GM21367 (cell line): ENCODE measurements around the gene VSTM4.

Experiments used
- ATAC-seq: cut with Tn5 transposase; IDR thresholded peaks from one replicate; pipeline ENCODE4 v1.9.1; 2021; ENCODE audit not compliant: unreplicated experiment

The VSTM4 gene, protein sequence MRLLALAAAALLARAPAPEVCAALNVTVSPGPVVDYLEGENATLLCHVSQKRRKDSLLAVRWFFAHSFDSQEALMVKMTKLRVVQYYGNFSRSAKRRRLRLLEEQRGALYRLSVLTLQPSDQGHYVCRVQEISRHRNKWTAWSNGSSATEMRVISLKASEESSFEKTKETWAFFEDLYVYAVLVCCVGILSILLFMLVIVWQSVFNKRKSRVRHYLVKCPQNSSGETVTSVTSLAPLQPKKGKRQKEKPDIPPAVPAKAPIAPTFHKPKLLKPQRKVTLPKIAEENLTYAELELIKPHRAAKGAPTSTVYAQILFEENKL

DNA sequence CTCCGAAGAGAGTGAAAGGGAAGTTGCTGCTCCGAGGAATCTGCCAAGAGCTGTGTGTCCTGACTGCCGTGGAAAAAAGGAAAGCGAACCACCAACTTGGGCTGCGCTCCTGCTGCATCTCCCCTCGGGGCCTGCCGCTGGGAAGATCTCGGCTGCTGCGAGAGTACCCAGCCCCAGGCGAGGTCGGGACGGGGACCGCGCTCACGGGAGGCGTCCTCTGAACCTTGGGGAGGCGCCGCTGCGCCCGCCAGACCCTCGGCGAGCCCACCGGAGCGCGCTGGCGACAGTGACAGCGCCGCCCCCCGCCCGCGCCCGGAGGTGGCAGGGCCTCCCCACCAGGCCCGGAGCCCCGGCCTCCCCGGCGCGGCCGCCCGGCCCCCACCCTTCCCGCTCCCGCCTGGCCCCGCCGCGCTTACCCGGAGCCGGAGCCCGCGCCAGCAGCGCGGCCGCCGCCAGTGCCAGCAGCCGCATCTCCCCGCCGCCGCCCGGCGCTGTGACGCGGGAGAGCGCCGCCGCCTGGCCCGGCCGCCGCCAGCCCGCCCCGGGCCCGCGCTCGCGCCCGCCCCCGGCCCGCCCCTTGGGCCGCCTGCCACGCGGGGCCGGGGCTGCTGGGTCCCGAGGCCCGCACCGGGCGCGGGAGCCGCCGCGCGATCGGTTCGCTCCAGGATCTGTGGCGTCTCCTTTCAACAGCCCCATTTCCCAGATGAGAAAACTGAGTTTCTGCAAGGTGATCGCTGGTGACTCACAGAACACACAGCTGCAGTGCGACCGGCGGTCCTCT is at the start of gene VSTM4:
VSTM4 (minus strand) TSS at position 508 of the 781 bp plus-strand sequence; CDS start at position 471, 37 bp downstream.
- ATAC-seq = no peak

DNA sequence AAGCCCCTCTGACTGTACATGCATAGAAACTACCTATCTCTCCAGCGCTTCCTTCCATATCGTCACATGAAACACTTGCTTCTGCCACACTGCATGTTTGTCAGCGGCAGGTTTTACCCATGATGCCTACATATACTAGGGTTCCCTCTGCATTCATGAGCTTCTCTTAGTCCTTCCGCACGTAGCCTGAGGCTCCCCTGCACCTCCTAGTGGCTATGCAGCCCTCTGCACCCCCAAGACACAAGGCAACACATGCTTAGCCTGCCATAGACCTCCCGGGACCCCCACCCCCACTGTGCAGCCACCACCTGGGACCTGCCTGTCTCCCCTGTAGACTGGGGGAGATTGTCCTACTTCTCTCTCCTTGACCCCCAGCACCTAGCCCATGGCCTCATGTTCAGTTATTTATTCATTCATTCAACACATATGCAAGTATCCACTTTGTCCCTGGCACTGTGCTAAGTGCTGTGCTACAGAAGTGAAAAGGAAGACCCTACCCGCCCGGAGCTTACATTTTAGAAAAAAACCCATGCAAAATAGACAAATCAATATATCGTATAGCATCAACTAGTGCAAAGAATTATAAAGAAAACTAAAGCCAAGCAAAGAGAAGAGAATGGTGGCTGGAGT is 49.4 kb upstream of the VSTM4 start:
- ATAC-seq = peak; percentile 93

DNA sequence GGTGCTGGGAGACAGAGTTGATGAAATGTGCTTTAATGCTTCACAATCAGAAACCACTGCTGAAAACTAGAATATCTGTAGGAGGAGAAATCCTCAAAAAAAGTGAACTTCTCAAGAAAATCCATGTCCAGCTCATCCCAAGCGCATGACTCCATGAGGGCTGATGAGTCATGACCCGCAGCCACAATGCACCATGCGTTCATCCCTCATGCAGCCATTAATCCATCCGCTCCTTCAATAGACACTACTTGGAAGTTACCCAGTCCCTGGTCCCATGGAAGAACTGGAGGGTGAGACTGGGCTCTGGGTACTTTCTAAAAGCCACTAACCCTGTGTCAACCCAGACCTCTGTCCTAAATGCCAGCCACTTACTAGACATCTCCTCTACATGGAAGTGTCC is 48.4 kb upstream of the VSTM4 start:
- ATAC-seq = no peak

DNA sequence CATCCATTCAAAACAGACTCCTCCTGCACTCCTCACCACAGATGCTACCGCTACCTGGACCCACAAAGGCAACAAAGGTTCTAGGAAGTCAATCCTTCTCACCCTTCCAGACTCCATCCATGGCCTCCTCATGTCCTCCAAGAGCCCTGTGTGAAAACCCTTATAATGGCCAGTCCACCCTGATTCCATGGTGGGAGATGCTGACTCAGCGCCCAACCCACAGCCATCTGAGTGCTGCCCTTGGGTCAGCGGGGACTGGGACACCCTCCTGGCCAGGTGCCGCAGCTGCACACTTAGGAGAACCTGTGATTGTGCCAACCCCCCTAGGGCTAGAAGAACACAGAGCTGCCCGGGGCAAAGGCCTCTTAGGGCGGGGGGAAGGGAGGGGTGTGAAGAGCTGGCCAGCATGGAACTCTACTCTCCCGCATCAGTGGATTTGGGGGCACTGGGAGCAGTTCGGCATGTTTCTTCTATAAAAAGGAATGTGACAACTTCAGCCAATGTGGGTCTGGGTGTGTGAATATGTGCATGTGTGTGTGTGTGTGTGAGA is 47.5 kb upstream of the VSTM4 start:
- no peak for ATAC-seq

DNA sequence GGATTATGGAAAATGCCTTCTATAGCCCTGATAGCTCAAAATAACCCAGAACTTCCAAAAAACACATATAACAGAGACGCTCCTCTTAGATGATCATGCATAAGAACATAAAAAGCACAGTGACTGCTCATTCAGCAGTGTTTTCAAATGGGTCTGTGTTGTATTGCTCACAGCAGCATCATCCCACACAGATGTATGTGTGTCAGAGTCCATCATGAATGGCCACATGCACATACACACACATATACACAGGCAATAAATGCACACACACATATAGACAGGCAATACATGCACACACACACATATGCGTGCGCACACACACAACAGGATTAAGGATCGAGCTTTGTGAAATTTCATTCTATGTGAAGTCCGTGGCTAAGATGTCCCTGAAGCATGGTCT is 46.7 kb upstream of the VSTM4 start:
- ATAC-seq = no peak

DNA sequence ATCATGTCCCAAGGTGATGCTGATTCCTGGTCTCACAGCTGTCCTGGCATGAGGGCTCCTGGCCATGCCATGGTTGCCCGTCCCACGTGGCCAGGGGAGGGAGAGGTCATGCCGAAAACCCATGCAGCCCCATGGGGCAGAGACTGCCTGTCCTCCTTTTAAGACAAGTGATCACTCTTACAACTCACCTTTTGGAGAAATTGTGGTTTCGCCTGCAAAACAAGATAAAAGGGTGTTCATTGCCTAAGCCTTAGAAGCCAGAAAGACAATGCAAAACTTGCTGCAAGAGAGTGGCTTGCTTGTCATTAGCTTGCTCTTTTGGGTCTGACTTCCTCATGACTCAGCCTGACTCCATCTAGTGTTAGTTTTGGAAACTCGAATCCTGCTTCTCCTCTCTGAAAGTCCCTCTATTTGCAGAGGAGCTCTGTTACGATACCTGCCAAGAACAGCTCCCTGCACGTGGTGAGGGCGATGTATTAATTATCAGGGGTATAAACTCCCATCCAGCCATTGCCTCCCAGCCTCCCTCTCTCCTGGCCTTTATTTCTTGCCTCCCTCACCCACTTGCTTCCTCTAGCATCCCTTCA is 46.2 kb upstream of the VSTM4 start:
- ATAC-seq = no peak

DNA sequence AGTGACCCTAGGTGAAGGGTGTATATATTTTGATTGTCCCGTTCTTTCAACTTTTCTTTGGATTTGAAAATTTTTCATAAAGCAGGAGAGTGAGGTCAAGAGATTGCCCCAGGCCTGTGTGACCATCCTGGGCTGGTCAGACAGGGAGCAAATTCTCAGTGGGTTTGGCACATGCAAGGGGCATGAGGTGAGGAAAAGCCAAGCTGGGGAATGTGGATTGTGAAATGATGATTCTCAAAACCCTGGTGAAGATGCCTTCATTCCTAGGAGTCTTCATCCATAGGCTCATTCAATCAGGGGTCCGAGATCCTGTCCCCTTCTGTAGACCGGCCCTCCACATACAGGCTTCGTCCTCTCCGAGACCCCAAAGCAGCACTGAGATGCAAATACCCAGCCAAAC is 45.5 kb upstream of the VSTM4 start:
- no peak for ATAC-seq

DNA sequence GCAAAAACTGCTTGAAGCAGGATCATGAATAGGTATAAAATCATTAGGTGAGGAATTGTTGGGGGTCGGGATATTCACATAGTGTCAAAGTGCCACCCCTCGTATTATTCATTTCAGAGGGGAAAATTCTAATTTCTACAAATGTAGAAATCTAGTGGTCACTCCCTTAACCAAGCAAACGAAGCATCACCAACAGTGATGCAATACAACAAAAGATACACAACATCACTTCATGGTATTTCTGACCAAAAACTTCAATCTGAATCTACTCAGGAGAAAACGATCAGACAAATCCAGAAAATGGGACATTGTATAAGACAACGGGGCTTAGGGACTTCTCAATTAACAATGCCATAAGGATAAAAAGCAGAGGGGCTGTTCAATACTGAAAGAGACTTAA is 44.8 kb upstream of the VSTM4 start:
- no peak for ATAC-seq

- ATAC-seq = no peak
Observed at GRCh38 chr10:49158915-49159314, 43.6 kb upstream of the VSTM4 start.

GRCh38 chr10:49158404-49158803 is 43.1 kb upstream of the VSTM4 start:
- no peak for ATAC-seq

DNA sequence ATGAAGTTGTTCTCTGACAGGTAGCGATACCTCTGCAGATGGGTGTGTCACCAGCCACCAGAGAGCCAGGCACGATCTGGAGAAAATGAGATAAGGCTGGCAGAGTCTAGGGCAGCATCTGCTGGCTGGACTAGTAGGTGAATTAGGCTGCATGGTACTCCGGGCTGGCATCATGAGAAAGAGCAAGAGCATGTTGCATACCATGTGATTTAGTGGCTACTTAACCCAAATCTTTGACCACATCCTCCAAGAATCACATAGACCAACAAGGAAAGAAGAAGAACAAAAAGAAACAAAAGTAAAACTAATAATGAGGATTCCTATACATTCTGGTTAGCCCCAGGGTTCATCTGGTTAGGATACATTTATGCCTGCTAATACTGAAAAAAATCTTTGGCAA is 41.9 kb upstream of the VSTM4 start:
- no peak for ATAC-seq

- no peak for ATAC-seq
Observed at GRCh38 chr10:49154641-49155040, 39.3 kb upstream of the VSTM4 start.

- ATAC-seq = no peak
Observed at GRCh38 chr10:49153971-49154370, 38.6 kb upstream of the VSTM4 start.

- no peak for ATAC-seq
Observed at GRCh38 chr10:49153115-49153514, 37.8 kb upstream of the VSTM4 start.

- ATAC-seq = no peak
Observed at GRCh38 chr10:49152663-49153062, 37.3 kb upstream of the VSTM4 start.

DNA sequence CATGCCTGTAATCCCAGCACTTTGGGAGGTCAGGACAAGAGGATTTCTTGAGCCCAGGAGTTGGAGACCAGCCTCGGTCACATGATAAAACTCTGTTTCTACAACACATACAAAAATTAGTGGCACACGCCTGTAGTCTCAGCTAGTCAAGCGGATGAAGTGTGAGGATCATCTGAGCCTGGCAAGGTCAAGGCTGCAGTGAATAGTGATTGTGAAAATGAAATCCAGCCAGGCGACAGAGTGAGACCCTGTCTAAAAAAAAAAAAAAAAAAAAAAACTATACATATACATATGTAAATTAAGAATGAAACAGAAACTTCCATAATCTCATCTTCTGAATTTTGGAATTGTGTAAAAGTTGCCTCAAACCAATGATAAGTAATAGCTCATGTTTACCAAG is 36.7 kb upstream of the VSTM4 start:
- no peak for ATAC-seq

DNA sequence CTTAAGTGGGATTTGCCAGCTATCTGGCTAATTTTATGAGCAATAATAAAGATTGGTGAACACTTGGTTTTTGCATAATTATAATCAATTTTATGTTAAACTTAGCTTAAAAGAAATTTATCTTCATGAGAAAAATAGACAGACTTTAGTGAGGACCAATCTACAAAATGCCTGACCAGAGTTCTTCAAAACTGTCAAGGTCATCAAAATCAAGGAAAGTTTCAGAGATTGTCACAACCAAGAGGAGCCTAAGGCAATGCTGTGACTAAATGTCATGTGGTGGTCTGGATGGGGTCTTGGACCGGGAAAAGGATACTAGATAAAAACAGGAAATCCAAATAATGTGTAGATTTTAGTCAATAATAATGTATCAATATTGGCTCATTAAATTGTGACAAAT is 36.2 kb upstream of the VSTM4 start:
- ATAC-seq = no peak

GRCh38 chr10:49151025-49151445 is 35.7 kb upstream of the VSTM4 start:
- no peak for ATAC-seq

GRCh38 chr10:49150426-49150825 is 35.1 kb upstream of the VSTM4 start:
- no peak for ATAC-seq

GRCh38 chr10:49149881-49150280 is 34.6 kb upstream of the VSTM4 start:
- no peak for ATAC-seq

DNA sequence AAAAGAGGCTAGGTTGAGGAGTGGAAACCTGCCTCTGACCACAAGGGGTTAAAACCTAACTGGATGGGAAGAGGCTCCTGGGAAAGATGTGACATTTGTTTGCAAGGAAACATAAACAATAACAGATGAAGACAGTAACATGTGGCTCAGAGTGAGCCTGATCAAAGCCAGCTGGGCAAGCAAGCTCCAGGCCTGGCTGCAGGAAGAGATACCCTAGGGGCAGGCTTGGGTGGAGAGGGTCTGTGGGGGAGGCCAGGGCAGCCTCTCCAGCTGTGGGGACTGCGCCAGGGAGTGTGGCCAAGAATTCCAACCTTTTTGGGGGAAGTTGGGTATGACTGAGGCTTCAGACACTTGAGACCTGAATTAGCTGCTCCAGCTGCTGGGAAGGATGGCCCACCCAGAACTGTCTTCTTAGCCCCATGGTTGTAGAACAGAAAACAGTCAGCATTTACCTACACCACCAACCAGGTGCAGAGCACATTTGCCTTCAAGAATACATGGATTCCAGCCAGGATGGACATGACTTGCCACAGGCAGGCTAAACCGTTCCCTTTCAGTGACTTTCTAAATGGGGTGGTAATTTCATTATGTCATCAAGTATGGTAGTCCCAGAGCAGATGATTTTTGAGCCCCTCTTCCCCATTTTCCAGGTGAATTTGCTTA is 28.9 kb upstream of the VSTM4 start:
- no peak for ATAC-seq
